Activated T-cell treated with anti-CD3 and anti-CD28 coated beads for 4 hours (primary cell): ENCODE measurements around the gene PLD4.

Experiments used
- DNase-seq: peaks from one replicate; pipeline ENCODE4 v3.0.0-alpha.2; 2020

Gene PLD4

GRCh38 chr14:104957146-104958113, 32.8 kb downstream of the PLD4 start:
- DNase-seq, result no peak

- DNase-seq, result no peak
These were observed 39.9 kb downstream of the PLD4 start for GRCh38 chr14:104964546-104964945.

GRCh38 chr14:104965561-104966231, 41.0 kb downstream of the PLD4 start:
- DNase-seq, result no peak

DNA sequence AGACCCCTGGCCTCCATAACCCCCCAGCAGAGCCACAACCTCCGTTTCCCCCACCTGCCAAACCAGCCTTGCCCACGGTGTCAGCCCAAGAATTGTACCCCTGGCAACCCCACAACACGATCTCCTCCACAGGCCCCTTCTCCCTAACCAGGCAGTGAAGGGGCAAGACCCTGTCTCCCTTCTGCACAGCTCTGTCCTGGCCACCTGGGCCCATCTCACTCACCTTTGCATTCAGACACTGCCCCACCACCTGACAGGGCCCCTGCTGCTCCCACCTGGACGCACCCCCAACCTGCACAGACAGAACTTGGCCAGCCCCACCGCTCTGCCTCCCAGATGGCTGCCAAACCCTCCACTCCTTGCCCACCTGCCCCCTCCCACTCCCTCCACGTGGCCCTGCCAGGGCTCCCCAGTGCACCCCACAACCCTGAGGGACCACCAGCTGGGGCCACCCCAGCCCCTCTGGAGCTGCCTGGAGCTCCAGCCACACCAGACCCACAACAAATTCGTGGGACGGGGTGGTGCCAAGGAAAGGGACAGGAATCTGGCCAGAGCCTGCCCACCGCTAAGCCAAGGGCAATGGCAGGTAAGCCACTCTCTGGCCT, 41.7 kb downstream of the PLD4 start:
- DNase-seq, result no peak

DNA sequence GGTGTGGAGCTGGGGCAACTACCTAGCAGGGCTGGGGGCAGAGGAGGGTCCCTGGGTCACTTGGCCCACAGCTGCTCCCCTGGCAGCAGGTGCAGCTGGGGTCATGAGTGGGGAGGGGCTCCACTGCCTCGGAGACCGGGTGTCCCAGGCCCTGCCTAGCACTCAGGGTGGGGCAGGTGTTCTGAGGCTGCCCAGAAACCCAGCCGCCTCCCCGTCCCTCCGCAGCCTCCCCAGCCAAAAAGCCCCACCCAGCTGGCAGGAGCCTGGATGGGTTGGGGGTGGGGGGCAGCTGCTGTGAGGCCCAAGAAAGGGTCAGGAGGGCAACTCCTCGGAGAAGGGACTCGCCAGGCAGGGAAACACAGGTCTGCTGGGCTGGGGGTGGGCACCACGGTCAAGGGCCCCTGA, 42.3 kb downstream of the PLD4 start:
- no peak for DNase-seq

DNA sequence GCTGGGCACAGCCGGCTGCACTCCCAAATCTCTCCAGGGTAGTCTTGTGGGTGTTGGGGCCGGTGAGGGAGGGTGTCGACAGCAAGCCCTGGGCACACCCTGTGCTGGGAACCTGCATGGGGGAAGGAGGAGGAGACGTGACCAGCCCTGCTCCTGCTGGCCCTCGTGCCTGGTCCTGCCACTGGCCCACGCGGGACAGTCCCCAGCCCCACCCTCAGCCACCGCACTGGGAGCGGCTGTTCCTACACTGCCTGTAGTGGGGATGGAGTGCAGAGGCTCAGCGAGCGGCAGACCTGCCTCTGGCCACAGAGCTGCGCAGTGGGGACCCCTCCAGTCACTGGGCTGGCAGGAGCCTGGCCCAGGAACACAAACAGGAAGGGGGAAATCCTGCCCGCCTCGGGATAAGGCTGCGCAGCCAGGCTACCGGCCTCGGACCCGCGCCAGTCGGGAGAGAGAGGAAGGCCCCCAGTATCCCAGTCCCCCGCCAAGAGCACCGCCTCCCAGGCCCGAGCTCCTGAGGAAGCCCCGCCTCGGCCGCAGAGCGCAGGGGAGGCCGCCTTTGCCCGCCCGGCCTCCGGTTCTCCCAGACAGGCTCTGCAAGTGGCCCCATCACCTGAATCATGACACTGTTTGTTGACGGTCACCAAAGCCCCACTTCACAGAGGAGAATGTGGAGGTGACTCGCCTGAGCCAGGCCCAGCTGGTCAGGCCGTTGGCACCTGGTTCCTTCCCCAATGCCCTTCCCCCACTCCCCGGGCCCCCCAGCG, 42.9 kb downstream of the PLD4 start:
- no peak for DNase-seq

DNA sequence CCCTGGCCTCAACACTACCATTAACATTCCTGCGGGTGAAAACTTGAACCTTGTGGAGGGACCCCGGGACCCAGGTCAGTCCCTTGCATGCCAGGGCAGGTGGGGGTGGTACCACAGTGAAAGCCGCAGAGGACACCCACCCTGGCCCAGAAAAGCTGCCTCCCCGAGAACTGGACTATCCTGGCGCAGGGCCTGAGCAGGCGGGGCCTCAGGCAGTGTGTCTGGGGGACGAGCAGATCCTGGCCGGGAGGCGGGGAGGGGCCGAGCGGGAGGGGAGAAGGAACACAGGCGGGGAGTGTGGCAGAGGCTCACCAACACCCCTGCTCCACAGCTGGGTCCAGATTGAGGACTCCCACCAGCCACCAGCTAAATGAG, 43.5 kb downstream of the PLD4 start:
- no peak for DNase-seq

DNA sequence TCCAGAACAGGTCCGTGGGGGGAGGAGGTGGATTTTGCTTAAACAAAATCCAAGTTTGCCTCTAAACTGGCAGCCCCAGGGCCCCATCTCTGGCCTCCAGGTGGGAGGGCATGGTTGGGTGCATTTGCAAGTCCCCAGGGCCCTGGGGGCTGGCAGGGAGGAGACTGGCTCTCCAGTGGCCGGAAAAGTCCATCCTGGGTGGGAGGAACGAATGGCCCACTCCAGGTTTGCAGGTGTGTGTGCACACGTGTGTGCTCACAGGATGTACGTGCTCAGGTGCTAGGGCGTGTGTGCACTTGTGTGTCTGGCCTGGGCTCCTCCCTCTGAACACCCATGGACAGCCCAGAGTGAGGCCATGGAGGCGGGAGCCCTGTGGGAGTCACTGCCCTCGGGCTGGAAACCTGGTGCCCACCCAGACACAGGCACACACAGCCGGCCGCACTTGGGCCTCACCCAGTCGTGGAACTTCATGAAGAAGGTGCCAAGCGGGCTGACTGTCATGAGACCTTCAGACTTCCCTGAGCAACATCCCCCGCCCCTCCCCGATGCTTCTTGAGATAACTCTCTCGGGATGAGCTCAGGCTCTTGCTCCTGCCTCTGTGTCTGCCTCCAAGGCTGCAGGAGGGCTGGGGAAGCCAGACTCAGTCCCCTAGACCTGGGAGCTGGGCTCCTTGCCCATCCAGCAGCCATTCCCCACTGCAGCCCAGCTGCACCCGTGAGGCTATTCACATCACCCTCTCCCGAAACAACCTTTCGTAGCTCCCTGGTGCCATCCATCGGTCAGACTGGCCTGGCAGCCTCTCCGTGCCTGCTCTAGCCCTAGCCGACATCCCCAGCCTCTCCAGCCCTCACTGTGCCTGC, 44.1 kb downstream of the PLD4 start:
- DNase-seq, result no peak

- no peak for DNase-seq
These were observed 45.1 kb downstream of the PLD4 start for GRCh38 chr14:104969741-104970230.

DNA sequence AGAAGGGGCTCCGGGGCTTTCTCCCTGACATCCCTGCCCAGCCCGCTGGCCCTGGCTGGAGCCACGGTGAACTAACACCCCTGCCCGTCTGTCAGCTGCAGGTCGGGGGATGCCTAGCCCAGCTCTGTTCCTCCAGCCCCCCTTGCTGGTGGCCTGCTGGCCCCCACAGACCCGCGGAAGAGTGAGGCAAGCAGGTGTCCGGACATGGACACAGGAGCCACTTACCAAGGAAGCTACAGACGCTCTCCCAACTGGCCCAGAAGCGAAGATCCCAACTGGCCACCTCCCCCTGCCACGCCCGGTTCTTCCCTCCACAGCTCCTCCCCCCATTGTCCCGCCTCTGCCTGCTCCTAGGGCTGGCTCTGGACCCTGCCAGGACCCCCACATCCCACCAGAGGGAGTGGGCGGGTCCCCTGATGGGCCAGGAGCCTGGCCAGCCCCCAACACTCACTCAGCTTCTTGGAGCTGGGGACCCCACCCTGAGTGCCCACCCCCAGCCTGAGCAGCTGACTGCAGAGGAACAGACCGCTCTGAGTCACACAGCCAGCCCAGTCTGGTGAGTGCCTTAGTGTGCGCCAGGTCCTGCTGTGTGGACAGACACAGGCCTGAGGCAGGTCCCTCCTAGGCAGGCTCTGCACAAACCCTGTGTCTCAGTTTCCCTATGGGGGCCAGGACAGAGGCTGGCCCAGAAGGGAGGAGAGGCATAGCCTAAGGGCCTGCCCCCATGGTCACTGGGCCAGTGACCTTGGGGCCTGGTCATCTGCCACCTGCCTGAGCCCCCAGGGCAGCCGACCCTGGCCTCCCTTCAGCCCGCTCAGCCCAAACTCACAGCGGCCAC, 45.8 kb downstream of the PLD4 start:
- no peak for DNase-seq

DNA sequence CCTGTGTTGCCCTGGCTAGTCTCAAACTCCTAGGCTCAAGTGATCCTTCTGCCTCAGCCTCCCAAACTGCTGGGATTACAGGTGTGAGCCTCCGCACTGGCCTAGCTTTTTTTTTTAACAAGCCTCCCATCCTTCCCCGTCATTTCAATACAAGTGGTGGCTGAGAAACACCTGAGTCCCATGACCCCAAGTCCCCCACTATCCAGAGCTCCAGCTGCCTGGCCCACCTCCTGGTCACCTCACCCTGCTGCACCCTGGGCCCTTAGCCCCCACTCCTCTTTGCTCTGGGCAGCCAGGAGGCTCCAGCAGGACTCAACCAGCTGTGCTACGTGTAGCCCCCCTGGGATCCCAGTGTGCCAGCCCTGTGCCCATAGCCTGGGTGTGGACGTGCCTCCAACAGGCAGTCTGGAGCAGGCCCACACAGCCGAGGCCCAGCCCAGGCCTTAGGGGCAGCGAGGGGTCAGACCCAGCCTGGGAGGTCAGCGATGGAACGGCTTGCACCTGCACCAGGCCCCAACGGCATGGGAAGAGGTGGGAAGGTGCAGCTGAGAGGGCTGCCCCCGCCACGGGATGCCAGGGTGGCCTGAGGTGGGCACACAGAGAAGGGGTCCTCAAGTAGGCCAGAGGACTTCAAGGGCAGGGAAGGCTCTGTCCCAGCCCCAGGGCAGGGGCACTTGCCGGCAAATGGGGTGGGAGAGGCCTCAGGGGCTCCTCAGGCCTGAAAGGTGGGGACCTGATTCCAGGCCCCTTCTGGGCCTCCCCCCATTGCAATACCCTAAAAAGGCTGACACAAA, 47.0 kb downstream of the PLD4 start:
- DNase-seq, result no peak

DNA sequence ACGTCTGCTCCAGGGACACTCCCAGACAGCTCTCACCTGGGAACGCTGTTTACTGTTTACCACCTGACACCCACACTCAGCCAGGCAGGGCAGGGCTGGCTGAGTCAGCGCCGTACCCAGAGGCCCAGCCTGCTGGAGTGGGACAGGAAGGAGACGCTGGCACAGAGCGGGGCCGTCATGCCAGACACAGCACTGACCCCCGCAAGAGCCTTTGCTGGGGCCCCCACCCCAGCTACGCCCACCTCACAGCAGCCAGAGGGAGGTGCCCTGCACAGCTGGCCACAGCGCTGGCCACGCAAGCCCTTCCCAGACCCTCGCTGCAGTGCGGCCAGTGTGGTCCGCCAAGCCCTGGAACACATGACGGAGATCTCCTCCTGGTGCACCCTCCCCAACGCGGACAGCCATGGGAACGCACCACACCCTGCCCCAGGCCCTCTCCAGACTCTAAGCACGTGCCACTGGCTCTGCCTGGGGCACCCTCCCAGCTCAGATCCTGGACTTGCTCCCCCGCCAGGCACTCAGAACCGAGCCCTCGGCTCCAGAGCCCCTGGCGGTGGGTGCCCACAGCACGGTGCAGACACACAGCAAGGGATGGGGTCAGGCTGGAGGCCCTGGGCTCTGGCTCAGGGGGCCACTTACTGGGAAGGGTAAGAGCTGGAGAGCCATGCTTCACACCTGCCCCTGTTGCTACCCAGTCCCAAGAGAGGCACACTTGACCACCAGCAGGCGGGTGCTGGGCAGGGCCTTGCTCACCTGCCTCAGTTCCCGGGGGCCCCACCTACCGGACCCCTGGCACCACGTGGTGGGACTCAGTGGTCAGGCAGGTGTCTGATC, 47.8 kb downstream of the PLD4 start:
- DNase-seq, result no peak

DNA sequence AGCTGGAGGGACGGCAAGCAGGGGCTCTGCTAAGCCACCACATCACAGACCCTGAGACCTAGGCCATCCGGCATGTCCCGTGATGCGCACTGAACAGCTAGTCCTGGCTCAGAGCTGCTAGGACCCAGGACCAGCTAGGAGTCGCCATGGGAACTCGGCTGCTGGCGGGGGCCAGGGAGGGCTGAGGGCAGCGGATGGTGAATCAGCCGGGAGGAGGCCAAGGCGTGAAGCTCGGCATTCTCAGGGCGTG, 48.4 kb downstream of the PLD4 start:
- no peak for DNase-seq

DNA sequence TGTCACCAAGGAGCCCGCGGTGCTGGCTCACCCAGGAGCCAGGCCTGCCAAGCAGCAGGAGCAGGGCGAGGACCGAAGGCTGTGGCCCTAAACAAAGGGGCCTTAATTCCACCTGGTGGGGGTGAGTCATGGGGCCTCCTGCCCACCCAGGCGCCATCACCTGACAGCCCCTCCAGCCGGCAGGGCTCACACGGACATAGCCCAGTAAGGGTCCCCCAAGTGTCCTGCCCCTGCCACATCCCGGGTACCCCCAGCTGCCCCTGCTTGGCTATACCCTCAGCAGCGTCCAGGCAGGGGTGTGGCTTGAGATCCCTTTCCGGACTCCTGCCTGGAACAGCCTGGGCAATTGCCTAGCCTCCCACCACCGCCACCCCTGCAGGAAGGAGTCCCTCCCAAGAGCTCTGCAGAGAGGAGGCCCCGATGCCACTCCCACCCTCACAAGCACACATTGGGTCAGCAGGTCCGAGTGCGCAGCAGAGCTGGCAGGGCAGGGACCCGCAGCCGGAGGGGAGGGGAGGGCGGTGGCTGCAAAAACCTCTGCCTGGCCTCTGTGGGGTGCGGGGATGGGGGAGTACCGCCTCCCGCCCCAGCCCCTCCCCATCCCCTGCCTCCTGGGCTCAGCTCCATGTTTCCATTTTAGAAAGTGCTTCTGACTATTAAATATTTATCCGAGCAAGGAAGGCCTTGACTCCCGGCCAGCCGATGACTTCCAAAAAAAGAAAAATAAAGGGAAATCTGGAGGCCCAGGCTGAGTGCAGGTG, 48.9 kb downstream of the PLD4 start:
- DNase-seq, result no peak

DNA sequence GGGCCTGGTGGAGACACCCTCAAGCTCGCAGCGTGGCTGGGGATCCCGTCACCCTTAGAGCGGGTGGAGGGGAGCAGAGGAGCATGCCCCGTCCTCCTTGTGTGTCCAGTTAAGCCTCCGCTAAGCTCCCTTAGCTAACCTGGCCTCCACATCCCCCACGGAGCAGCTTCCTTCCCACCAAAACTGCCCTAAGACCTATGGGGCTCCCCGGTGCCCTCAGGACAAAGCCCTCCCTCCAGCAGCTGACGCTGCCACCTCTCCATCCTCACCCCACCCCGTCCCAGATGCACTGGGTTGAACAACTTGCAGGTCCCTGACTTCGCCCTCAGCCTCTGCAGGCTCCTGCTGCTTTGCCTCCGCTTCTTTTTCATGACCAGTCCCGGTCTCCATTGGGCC, 49.5 kb downstream of the PLD4 start:
- DNase-seq, result no peak

- no peak for DNase-seq
These were observed 50.1 kb downstream of the PLD4 start for GRCh38 chr14:104974665-104975390.

- no peak for DNase-seq
These were observed 51.0 kb downstream of the PLD4 start for GRCh38 chr14:104975481-104976197.
